GM21576 (cell line): ENCODE data around the gene TAMALIN.
A peak's percentile ranks its signal among the peaks of the same experiment; 100 is the strongest.

ENCODE experiments used
- ATAC-seq: cut with Tn5 transposase; IDR thresholded peaks from one replicate; pipeline ENCODE4 v1.9.1; 2021; ENCODE audit warnings: mild to moderate bottlenecking, moderate library complexity; ENCODE audit not compliant: unreplicated experiment

TAMALIN gene

DNA sequence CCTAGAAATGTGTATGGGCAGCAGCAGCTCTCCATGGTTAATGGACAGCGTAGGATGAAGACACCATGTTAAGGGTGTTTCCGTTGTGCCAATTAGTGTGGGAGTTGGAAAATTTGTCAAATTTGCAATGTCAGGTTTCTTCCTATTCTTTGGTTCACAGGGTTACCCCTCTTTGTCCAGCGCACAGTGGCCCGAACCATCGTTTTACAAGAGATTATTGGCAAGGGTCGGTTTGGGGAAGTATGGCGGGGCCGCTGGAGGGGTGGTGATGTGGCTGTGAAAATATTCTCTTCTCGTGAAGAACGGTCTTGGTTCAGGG, 26.0 kb upstream of the TAMALIN start:
- no peak for ATAC-seq

GRCh38 chr12:51984657-51985056, 22.1 kb upstream of the TAMALIN start:
- no peak for ATAC-seq

GRCh38 chr12:51985154-51985835, 21.5 kb upstream of the TAMALIN start:
- ATAC-seq, result no peak

- ATAC-seq, result no peak
Measured at GRCh38 chr12:51986834-51987233, 19.9 kb upstream of the TAMALIN start.

DNA sequence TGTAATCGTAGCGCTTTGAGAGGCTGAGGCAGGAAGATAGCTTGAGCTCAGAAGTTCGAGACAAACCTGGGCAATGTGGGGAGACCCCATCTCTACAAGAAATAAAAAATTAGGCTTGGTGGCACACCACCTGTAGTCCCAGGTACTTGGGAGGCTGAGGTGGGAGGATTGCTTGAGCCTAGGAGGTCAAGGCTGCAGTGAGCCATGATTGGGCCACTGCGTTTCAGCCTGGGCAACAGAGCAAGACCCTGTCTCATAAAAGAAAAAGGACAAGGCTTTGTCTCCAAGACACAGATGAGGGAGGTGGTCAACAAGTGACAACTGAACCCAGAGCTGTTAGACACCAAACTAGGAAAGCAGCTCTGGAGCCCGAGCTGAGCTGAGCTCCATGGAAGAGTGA, 14.5 kb upstream of the TAMALIN start:
- no peak for ATAC-seq

GRCh38 chr12:51994539-51994820, 12.3 kb upstream of the TAMALIN start:
- no peak for ATAC-seq

GRCh38 chr12:51994959-51995358, 11.8 kb upstream of the TAMALIN start:
- no peak for ATAC-seq

DNA sequence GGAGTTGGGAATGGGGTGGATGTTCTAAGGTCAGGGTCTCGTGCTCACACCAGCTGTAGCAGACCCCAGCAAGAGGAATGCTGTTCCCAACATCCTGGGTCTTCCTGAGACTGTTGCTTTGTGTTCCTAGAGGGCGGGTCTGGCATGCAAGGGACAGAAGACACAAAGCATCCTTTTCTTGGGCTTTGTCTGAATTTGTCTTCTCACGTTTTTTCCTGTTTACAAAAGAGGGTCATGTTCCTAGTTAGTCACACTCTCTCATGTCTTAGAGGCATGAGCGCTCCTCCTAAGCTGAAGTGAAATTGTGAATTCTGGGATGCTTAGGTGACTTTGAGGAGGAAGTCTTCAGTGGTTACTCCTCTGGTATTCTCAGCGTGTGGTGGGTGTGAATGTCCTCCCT, 9.6 kb upstream of the TAMALIN start:
- no peak for ATAC-seq

GRCh38 chr12:52003016-52003550, 3.7 kb upstream of the TAMALIN start:
- ATAC-seq, result no peak

DNA sequence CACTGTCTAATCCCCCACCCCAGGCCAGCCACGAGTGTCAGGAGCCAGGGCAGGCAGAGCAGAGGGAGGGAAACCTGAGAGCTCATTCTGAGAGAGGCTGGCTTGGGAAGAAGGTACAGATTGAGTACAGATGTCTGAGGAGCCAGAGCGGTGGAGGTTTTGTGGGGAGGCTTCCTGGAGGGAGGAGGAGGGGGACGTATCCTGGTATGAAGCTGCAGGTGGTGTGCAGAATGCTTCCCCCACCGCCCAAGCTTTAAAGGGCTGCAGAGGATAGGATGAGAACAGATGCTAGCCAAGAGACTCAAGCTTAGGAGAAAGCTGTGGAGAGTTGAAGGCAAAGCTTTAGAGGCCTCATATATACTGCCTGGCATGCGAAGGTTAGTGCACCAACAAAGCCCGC, 3.2 kb upstream of the TAMALIN start:
- ATAC-seq, result no peak

GRCh38 chr12:52004042-52004648, 2.6 kb upstream of the TAMALIN start:
- ATAC-seq, result no peak

GRCh38 chr12:52005218-52005902, 1.4 kb upstream of the TAMALIN start:
- ATAC-seq, result no peak

DNA sequence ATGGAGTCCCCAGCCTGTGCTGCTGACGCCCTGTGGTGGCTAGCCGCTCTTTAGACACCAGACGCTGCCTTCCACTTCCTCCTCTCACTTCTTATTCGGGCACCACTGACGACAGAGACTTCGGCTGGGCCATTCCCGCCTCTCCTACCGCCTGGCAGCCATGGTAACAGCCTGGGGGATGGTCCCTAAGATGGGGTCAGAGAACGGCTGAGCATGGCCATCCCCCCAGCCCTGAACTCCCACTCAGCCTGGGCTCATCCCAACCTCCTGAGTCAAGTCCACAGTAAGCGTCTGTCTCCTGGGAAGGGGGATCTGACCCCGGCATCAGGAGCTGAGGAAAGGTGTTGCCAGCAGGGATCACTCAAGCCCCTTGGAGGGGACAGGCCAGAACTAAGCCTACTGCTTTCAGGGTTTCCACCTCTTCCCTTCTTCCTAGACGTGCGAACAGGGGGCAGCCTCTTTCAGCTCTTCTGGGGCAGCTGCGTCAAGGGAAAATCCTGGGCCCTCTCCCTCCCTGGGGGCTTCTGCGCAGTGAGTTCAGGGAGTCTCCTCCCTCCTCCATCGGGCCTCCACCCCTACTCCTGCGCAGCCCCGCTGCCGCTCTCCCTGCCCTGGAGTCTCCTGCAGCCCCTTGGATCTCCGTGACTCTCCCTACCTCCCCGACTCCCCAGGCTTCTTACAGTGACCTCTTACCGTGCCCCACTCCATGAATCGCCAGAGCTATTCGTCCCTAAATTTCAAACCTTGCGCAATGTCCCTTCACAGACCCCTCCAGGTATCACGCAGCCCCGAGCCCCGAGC, 643 bp upstream of the TAMALIN start:
- ATAC-seq, result peak; percentile 82

DNA sequence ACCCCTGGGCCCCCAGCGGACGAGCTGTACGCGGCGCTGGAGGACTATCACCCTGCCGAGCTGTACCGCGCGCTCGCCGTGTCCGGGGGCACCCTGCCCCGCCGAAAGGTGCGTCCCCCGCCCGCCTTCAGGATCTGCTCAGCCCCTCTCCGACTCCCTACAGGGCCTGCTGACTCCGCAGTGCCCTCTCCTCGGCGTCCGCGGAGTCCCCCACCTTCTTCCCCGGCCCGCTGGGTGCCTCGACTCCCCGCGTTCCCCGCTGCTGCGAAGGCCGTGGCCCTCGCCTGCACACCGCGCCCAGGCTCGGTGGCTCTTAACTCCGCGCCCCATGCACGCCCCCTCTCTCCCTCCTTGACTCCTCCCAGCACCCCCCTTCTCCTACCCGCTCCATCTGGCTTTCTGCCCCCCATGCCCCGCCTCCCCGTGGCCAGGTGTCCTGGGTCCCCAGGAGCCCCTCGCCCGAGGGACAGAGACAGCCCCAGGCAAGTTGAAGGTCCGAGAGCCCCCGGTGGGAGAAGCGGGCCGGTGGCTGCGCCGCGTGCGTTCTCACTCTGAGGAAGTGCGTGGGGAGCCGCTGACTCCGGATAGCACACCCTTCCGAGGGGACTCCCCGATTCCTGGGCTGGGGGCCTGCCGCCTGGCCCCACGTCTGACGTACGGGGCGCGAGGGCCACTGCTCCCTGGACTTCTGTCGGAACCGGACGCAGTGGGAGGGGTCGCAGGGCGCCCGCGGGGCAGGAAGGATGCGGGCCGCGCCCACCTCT, 594 bp downstream of the TAMALIN start:
- no peak for ATAC-seq

- ATAC-seq, result no peak
Measured at GRCh38 chr12:52007982-52008510, 1.3 kb downstream of the TAMALIN start.

- ATAC-seq, result no peak
Measured at GRCh38 chr12:52009081-52009751, 2.5 kb downstream of the TAMALIN start.

GRCh38 chr12:52010152-52010622, 3.4 kb downstream of the TAMALIN start:
- no peak for ATAC-seq

GRCh38 chr12:52010692-52011601, 4.2 kb downstream of the TAMALIN start:
- ATAC-seq, result no peak
